HepG2 (cell line): ENCODE data around the gene PDGFB. TPM values are rescaled to one million over a fixed set of nuclear protein-coding genes. Genes with fewer than 3 reads are reported as not detected.
A peak's percentile ranks its signal among the peaks of the same experiment; 100 is the strongest.

Source experiments
- KDM5A ChIP-seq: fragments of 200-600 bp; sonication (generic); IDR thresholded peaks from 2 replicates; pipeline ENCODE4 v1.7.0; 2018; ENCODE audit warnings: antibody characterized with exemption, mild to moderate bottlenecking, low read length, borderline replicate concordance
- KLF6 ChIP-seq: IDR thresholded peaks from 2 replicates; pipeline ENCODE4 v1.8.0; 2016; ENCODE audit warnings: missing biosample characterization, missing genetic modification reagents
- KMT2A ChIP-seq: sonication (generic); formaldehyde crosslinking; IDR thresholded peaks from 2 replicates; pipeline ENCODE4 v1.4.0; 2020; ENCODE audit warnings: missing genetic modification reagents
- NR2F2 ChIP-seq: IDR thresholded peaks from 2 replicates; pipeline ENCODE4 v1.6.1; 2012; ENCODE audit warnings: low read depth, inconsistent platforms, borderline replicate concordance
- SP4 ChIP-seq: sonication (generic); formaldehyde crosslinking; IDR thresholded peaks from 2 replicates; pipeline ENCODE4 v1.8.1; 2023; ENCODE audit warnings: mild to moderate bottlenecking, missing genetic modification reagents
- ZFP36L1 ChIP-seq: sonication (generic); formaldehyde crosslinking; IDR thresholded peaks from 2 replicates; pipeline ENCODE4 v1.8.0; 2022; ENCODE audit warnings: mild to moderate bottlenecking, missing genetic modification reagents, moderate library complexity
- ZFP90 ChIP-seq: sonication (generic); formaldehyde crosslinking; IDR thresholded peaks from 2 replicates; pipeline ENCODE4 v1.8.0; 2022; ENCODE audit warnings: missing genetic modification reagents, mild to moderate bottlenecking, inconsistent platforms, borderline replicate concordance
- ZNF335 ChIP-seq: sonication (generic); formaldehyde crosslinking; IDR thresholded peaks from 2 replicates; pipeline ENCODE4 v1.4.0; 2020; ENCODE audit warnings: missing genetic modification reagents
- ZNF550 ChIP-seq: sonication (generic); formaldehyde crosslinking; IDR thresholded peaks from 2 replicates; pipeline ENCODE4 v1.4.0; 2020; ENCODE audit warnings: mild to moderate bottlenecking, missing genetic modification reagents, borderline replicate concordance
- ZNF780A ChIP-seq: sonication (generic); formaldehyde crosslinking; IDR thresholded peaks from 2 replicates; pipeline ENCODE4 v1.8.0; 2022; ENCODE audit warnings: mild to moderate bottlenecking, missing genetic modification reagents, moderate library complexity
- ZSCAN9 ChIP-seq: IDR thresholded peaks from 2 replicates; pipeline ENCODE4 v1.6.1; 2016; ENCODE audit warnings: borderline replicate concordance
- polyA plus RNA-seq, 8 experiments: library from polyadenylated mRNA; depleted of rRNA in 3 of 8; stranded (reverse) in 7 of 8; unstranded in 1 of 8; fragments of >200 nt; fragmentation: Illumina TruSeq in 4 of 8; extraction: Trizol in 4 of 8; gene quantifications; 2 replicates each; pipeline versions ENCODE4 v1.2.1 to v1.2.3, GENCODE V29; 2011 to 2016; ENCODE audit warnings: low read depth in 4 of 8, missing spikeins in 1 of 8, mixed read lengths in 1 of 8; ENCODE audit not compliant: insufficient read depth in 1 of 8
- total RNA-seq, 5 experiments: library from RNA; depleted of rRNA; stranded (reverse); fragments of >200 nt; fragmentation: Illumina TruSeq; extraction: Trizol; gene quantifications; 2 replicates each; pipeline ENCODE4 v1.2.3, GENCODE V29; 2016; ENCODE audit warnings: low read depth in 1 of 5
- TF ChIP-seq, protein P1 (sequence below): IDR thresholded peaks from 2 replicates; pipeline ENCODE4 v1.6.1; 2012; ENCODE audit warnings: low read depth, low read length, improper control_type of control experiment
- TF ChIP-seq, protein P2 (sequence below): sonication (generic); formaldehyde crosslinking; IDR thresholded peaks from 2 replicates; pipeline ENCODE4 v1.4.0; 2020; ENCODE audit warnings: mild to moderate bottlenecking, missing genetic modification reagents, borderline replicate concordance
- TF ChIP-seq, protein P3 (sequence below): IDR thresholded peaks from 2 replicates; pipeline ENCODE4 v1.6.1; 2016; ENCODE audit warnings: missing compliant biosample characterization, missing genetic modification reagents, borderline replicate concordance

The PDGFB gene
- total and polyA plus RNA-seq, 2 of the 13 experiments (the other 11 are each of a cell fraction or from before 2014, with no cell fraction given) = 1.4 to 10.1 TPM

DNA sequence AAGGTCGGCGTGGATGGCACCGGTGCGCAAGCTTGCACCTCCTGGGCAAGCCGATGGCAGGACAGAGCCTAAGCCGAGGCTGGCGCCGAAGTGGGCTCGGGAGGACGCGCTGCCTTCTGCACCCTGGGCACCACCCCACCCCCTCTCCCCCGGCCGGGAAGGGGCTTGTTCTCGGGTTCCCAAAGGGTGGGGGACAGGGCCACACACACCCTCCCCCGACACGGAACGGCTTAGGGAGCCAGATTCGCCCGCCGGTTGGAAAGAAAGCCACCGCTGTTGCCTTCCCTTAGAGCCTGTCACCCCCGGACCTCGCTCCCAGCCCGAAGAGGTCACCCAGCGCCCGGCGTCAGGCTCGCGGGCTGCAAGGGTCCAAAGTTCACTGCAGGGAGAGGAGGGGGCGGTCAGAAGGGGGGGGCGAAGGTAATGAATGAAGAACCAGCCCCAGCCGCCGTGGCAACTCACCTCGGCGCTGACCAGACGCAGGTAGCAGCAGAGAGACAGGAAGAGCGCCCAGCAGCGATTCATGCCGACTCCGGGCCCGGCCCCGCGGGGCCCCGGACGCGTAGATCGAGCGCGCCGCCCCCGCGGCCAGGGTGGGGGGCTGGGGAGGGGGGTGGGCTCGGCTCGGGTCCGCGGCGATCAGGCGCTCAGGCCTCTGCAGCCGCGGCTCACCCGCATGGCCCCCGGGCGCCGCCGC, 1.2 kb downstream of the PDGFB start (continued):
- TF ChIP-seq ZFP90 (CRISPR knock-in tag) (no peak), KMT2A (CRISPR knock-in tag) (no peak), ZFP36L1 (CRISPR knock-in tag) (no peak), ZNF780A (CRISPR knock-in tag) (no peak; the same call in 1 of the 2 replicates), ZNF335 (CRISPR knock-in tag) (no peak), NR2F2 (no peak), KDM5A (no peak), KLF6 (no peak), ZSCAN9 (no peak), SP4 (CRISPR knock-in tag) (no peak; the same call in 1 of the 2 replicates), ZNF550 (CRISPR knock-in tag) (no peak)
- TF ChIP-seq, protein P1, sequence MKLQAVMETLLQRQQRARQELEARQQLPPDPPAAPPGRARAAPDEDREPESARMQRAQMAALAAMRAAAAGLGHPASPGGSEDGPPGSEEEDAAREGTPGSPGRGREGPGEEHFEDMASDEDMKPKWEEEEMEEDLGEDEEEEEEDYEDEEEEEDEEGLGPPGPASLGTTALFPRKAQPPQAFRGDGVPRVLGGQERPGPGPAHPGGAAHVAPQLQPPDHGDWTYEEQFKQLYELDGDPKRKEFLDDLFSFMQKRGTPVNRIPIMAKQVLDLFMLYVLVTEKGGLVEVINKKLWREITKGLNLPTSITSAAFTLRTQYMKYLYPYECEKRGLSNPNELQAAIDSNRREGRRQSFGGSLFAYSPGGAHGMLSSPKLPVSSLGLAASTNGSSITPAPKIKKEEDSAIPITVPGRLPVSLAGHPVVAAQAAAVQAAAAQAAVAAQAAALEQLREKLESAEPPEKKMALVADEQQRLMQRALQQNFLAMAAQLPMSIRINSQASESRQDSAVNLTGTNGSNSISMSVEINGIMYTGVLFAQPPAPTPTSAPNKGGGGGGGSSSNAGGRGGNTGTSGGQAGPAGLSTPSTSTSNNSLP = no peak
- TF ChIP-seq, protein P2, sequence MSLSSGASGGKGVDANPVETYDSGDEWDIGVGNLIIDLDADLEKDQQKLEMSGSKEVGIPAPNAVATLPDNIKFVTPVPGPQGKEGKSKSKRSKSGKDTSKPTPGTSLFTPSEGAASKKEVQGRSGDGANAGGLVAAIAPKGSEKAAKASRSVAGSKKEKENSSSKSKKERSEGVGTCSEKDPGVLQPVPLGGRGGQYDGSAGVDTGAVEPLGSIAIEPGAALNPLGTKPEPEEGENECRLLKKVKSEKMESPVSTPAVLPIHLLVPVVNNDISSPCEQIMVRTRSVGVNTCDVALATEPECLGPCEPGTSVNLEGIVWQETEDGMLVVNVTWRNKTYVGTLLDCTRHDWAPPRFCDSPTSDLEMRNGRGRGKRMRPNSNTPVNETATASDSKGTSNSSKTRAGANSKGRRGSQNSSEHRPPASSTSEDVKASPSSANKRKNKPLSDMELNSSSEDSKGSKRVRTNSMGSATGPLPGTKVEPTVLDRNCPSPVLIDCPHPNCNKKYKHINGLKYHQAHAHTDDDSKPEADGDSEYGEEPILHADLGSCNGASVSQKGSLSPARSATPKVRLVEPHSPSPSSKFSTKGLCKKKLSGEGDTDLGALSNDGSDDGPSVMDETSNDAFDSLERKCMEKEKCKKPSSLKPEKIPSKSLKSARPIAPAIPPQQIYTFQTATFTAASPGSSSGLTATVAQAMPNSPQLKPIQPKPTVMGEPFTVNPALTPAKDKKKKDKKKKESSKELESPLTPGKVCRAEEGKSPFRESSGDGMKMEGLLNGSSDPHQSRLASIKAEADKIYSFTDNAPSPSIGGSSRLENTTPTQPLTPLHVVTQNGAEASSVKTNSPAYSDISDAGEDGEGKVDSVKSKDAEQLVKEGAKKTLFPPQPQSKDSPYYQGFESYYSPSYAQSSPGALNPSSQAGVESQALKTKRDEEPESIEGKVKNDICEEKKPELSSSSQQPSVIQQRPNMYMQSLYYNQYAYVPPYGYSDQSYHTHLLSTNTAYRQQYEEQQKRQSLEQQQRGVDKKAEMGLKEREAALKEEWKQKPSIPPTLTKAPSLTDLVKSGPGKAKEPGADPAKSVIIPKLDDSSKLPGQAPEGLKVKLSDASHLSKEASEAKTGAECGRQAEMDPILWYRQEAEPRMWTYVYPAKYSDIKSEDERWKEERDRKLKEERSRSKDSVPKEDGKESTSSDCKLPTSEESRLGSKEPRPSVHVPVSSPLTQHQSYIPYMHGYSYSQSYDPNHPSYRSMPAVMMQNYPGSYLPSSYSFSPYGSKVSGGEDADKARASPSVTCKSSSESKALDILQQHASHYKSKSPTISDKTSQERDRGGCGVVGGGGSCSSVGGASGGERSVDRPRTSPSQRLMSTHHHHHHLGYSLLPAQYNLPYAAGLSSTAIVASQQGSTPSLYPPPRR (CRISPR knock-in tag) = no peak
- TF ChIP-seq, protein P3, sequence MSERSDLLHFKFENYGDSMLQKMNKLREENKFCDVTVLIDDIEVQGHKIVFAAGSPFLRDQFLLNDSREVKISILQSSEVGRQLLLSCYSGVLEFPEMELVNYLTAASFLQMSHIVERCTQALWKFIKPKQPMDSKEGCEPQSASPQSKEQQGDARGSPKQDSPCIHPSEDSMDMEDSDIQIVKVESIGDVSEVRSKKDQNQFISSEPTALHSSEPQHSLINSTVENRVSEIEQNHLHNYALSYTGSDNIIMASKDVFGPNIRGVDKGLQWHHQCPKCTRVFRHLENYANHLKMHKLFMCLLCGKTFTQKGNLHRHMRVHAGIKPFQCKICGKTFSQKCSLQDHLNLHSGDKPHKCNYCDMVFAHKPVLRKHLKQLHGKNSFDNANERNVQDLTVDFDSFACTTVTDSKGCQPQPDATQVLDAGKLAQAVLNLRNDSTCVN (CRISPR knock-in tag) = peak; percentile 51; the same call in 1 of the 2 replicates
